HepG2 (cell line): ENCODE measurements around the gene CATSPERE. TPM values are rescaled to one million over a fixed set of nuclear protein-coding genes. Genes with fewer than 3 reads are reported as not detected.

ENCODE experiments used
- ATAC-seq: fragments of 200-7000 bp; cut with Tn5 transposase; 3 replicates; pipeline ENCODE4 v1.9.1; 2020; ENCODE audit warnings: mild to moderate bottlenecking, moderate library complexity
- BruUV-seq: library from RNA; stranded (reverse); fragments of 400-500 nt; replicated peaks from 2 replicates; lab custom pipeline; 2021; lab: Mats Ljungman, UMichigan
- CTCF ChIA-PET: fragments of 300-600 bp; formaldehyde crosslinking; extraction: SDS; loops from one replicate; lab custom pipeline; 2021; ENCODE audit warnings: low total read pairs, inconsistent platforms, low intra/inter-chr PET ratio; lab: Yijun Ruan, JAX
- POLR2A ChIA-PET: fragments of 350-600 bp; sonication (Branson Sonifier 250); formaldehyde crosslinking; loops from one replicate; lab custom pipeline; 2020; ENCODE audit warnings: antibody characterized with exemption, inconsistent platforms; lab: Yijun Ruan, JAX
- DNase-seq: peaks from one replicate; pipeline ENCODE4 v3.0.0-alpha.2; 2015; ENCODE audit warnings: low spot score
- FAIRE-seq: peaks from 3 replicates; lab custom pipeline; 2011; peaks lifted over from hg19 to GRCh38; lab: Jason Lieb, UNC
- H2AFZ ChIP-seq: one replicate; pipeline ENCODE4 v1.6.1; 2011; ENCODE audit warnings: low read length, inconsistent platforms
- H3K27ac ChIP-seq: fragments of 300-600 bp; 3 replicates; pipeline ENCODE4 v1.8.0; 2011; ENCODE audit warnings: mixed run types, mild to moderate bottlenecking, mixed read lengths, low read length, inconsistent platforms; ENCODE audit not compliant: insufficient read depth; ENCODE audit errors: extremely low read length
- H3K27me3 ChIP-seq, 2 experiments: fragments of 200-600 bp in 1 of 2; 2 replicates in 1 of 2; 3 replicates in 1 of 2; pipeline versions ENCODE4 v1.6.0 to v1.8.0; 2011; ENCODE audit warnings: low read length in 2 of 2, mild to moderate bottlenecking in 2 of 2, moderate library complexity in 2 of 2, inconsistent platforms in 1 of 2; ENCODE audit not compliant: insufficient read depth in 2 of 2, control insufficient read depth in 1 of 2
- H3K36me3 ChIP-seq, 2 experiments: fragments of 200-600 bp in 1 of 2; replicated peaks in 1 of 2; 2 replicates in 1 of 2; 3 replicates in 1 of 2; pipeline versions ENCODE4 v1.5.1 to v1.8.0; 2011; ENCODE audit warnings: low read length in 2 of 2, inconsistent platforms in 1 of 2; ENCODE audit not compliant: insufficient read depth in 2 of 2, control insufficient read depth in 1 of 2
- H3K4me1 ChIP-seq: 2 replicates; pipeline ENCODE4 v1.5.1; 2012; ENCODE audit warnings: low read length, inconsistent platforms; ENCODE audit not compliant: insufficient read depth
- H3K4me2 ChIP-seq: 2 replicates; pipeline ENCODE4 v1.6.0; 2011; ENCODE audit warnings: low read depth, low read length, inconsistent platforms
- H3K4me3 ChIP-seq, 3 experiments: fragments of 200-600 bp in 1 of 3; sonication (generic), shearing (Covaris generic) in 1 of 3; replicated peaks in 1 of 3; 2 replicates each; pipeline ENCODE4 v1.5.1; 2011 to 2016; ENCODE audit warnings: low read length in 3 of 3, inconsistent platforms in 2 of 3, low read depth in 2 of 3, mild to moderate bottlenecking in 2 of 3, control low read depth in 1 of 3, mixed read lengths in 1 of 3; ENCODE audit not compliant: insufficient read depth in 1 of 3
- H3K79me2 ChIP-seq: one replicate; pipeline ENCODE4 v1.6.1; 2011; ENCODE audit warnings: low read length, inconsistent platforms; ENCODE audit not compliant: insufficient read depth
- H3K9ac ChIP-seq: 2 replicates; pipeline ENCODE4 v1.6.0; 2011; ENCODE audit warnings: mild to moderate bottlenecking, low read depth, low read length, inconsistent platforms; ENCODE audit not compliant: insufficient read depth
- H3K9me3 ChIP-seq: 2 replicates; pipeline ENCODE4 v1.5.1; 2012; ENCODE audit warnings: mild to moderate bottlenecking, low read length
- H4K20me1 ChIP-seq: 2 replicates; pipeline ENCODE4 v1.6.0; 2011; ENCODE audit warnings: inconsistent platforms, mild to moderate bottlenecking, low read length, moderate library complexity; ENCODE audit not compliant: insufficient read depth
- CEBPB ChIP-seq: IDR thresholded peaks from 2 replicates; pipeline ENCODE4 v1.6.1; 2011; ENCODE audit warnings: low read depth, low read length, improper control_type of control experiment, borderline replicate concordance
- GPBP1L1 ChIP-seq: sonication (generic); formaldehyde crosslinking; IDR thresholded peaks from 2 replicates; pipeline ENCODE4 v1.5.0; 2020; ENCODE audit warnings: mild to moderate bottlenecking, missing genetic modification reagents
- POGZ ChIP-seq: sonication (generic); formaldehyde crosslinking; IDR thresholded peaks from 2 replicates; pipeline ENCODE4 v1.4.0; 2020; ENCODE audit warnings: mild to moderate bottlenecking, missing genetic modification reagents
- RFX3 ChIP-seq: IDR thresholded peaks from 2 replicates; pipeline ENCODE4 v1.6.1; 2016; ENCODE audit warnings: missing biosample characterization, missing genetic modification reagents
- XRCC5 ChIP-seq: fragments of 200-400 bp; formaldehyde crosslinking; optimal IDR thresholded peaks from 2 replicates; pipeline ENCODE3; 2017; ENCODE audit warnings: mild to moderate bottlenecking, low read length
- YY1 ChIP-seq: IDR thresholded peaks from 2 replicates; pipeline ENCODE4 v1.6.1; 2011; ENCODE audit warnings: low read length, low read depth, moderate library complexity, mild to moderate bottlenecking; ENCODE audit not compliant: insufficient read depth, insufficient replicate concordance
- ZFP1 ChIP-seq: IDR thresholded peaks from 2 replicates; pipeline ENCODE4 v1.6.1; 2016
- ZNF333 ChIP-seq: sonication (generic); formaldehyde crosslinking; IDR thresholded peaks from 2 replicates; pipeline ENCODE4 v1.4.0; 2020; ENCODE audit warnings: mild to moderate bottlenecking, missing genetic modification reagents, borderline replicate concordance
- ZNF564 ChIP-seq: sonication (generic); formaldehyde crosslinking; IDR thresholded peaks from 2 replicates; pipeline ENCODE4 v1.8.1; 2023; ENCODE audit warnings: mild to moderate bottlenecking, missing genetic modification reagents
- ZNF670 ChIP-seq: sonication (generic); formaldehyde crosslinking; IDR thresholded peaks from 2 replicates; pipeline ENCODE4 v1.8.0; 2022; ENCODE audit warnings: mild to moderate bottlenecking, missing genetic modification reagents, borderline replicate concordance
- WGBS: methylation state at CpG from one replicate; pipeline ENCODE4 v1.1.6; 2017; ENCODE audit warnings: low lambda C conversion rate; 5-methylcytosine and 5-hydroxymethylcytosine counted together
- in situ Hi-C: cut with HindIII; loops from 2 replicates; pipeline ENCODE4 v1.10.0; 2017; ENCODE audit warnings: low pct_unique_long_range_greater_than_20kb; ENCODE audit not compliant: extremely low pct_ligation_motif_present
- intact Hi-C: fragments of 100-400 bp; cut with micrococcal nuclease; formaldehyde crosslinking; loops from one replicate; pipeline ENCODE4 v1.10.0; 2022; ENCODE audit not compliant: unreplicated experiment
- polyA plus RNA-seq, 8 experiments: library from polyadenylated mRNA; depleted of rRNA in 3 of 8; stranded (reverse) in 7 of 8; unstranded in 1 of 8; fragments of >200 nt; fragmentation: Illumina TruSeq in 4 of 8; extraction: Trizol in 4 of 8; gene quantifications; 2 replicates each; pipeline versions ENCODE4 v1.2.1 to v1.2.3, GENCODE V29; 2011 to 2016; ENCODE audit warnings: low read depth in 4 of 8, missing spikeins in 1 of 8, mixed read lengths in 1 of 8; ENCODE audit not compliant: insufficient read depth in 1 of 8
- total RNA-seq, 5 experiments: library from RNA; depleted of rRNA; stranded (reverse); fragments of >200 nt; fragmentation: Illumina TruSeq; extraction: Trizol; gene quantifications; 2 replicates each; pipeline ENCODE4 v1.2.3, GENCODE V29; 2016; ENCODE audit warnings: low read depth in 1 of 5
- TF ChIP-seq, protein P1 (sequence below): sonication (generic); formaldehyde crosslinking; IDR thresholded peaks from 2 replicates; pipeline ENCODE4 v1.5.0; 2020; ENCODE audit warnings: missing genetic modification reagents, mild to moderate bottlenecking, borderline replicate concordance

CATSPERE gene
- total and polyA plus RNA-seq, 2 of the 13 experiments (the other 11 are each of a cell fraction or from before 2014, with no cell fraction given), result 0.34 to 0.51 TPM

GRCh38 chr1:244674446-244674845 lies 213.4 kb downstream of the CATSPERE start:
- no peaks in the 10 kb centered on the region for H4K20me1 ChIP-seq
- FAIRE-seq (no peak), ATAC-seq (no peak), DNase-seq (no peak)
- H3K79me2 ChIP-seq, result peaks cover 30% of the 10 kb centered on the region
- H3K4me1 ChIP-seq, result no peaks in the 10 kb centered on the region
- CTCF ChIA-PET, result no interaction called here
- H3K36me3 ChIP-seq, result peaks cover 4 to 11% of the 10 kb centered on the region in 2 experiments; a peak in 2 of 5 replicates
- no peak overlapping the region for H3K9ac ChIP-seq
- no peaks in the 10 kb centered on the region for H3K27me3 ChIP-seq
- intact Hi-C loops, result no loop called here
- no peak overlapping the region for H3K4me3 ChIP-seq
- in situ Hi-C loops, result no loop called here
- H2AFZ ChIP-seq, result no peak overlapping the region
- no peak overlapping the region for H3K4me2 ChIP-seq
- WGBS, result 74% methylated on average over 4 of the region's 4 CpGs
- H3K9me3 ChIP-seq, result no peaks in the 10 kb centered on the region
- no peak for TF ChIP-seq GPBP1L1 (CRISPR knock-in tag)
- no peak for TF ChIP-seq POGZ (CRISPR knock-in tag)
- TF ChIP-seq, all 625 proteins: peak for 0
- BruUV-seq, result no TSS peak
- POLR2A ChIA-PET, result no interaction called here
- H3K27ac ChIP-seq, result no peak overlapping the region

DNA sequence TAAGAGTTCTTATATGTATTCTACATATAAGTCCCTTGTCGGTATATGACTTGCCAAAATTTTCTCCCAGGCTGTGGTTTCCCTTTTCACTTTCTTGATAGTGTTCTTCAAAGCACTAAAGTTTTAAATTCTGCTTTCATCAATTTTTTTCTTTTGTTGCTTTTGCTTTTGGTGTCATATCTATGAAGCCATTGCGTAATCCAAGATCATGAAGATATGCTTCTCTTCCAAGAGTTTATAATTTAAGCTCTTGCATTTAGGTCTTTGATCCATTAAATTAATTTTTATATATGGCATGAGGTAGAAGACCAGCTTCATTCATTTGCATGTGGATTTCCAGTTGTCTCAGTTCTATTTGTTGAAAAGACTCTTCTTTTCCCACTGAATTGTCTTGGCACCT lies 214.1 kb downstream of the CATSPERE start:
- Histone ChIP-seq H4K20me1 (no peaks in the 10 kb centered on the region), H3K79me2 (peaks cover 32% of the 10 kb centered on the region), H2AFZ (no peak overlapping the region), H3K27ac (no peak overlapping the region), H3K27me3 (no peaks in the 10 kb centered on the region), H3K9me3 (no peaks in the 10 kb centered on the region), H3K9ac (no peak overlapping the region), H3K4me3 (no peak overlapping the region), H3K36me3 (peaks cover 2 to 11% of the 10 kb centered on the region in 2 experiments; a peak in 2 of 5 replicates), H3K4me2 (no peak overlapping the region), H3K4me1 (no peaks in the 10 kb centered on the region)
- ATAC-seq, result no peak
- intact Hi-C loops, result no loop called here
- no TSS peak for BruUV-seq
- 97% methylated on average over 2 of the region's 2 CpGs for WGBS
- in situ Hi-C loops, result no loop called here
- POLR2A ChIA-PET, result interaction anchor here (0.8 kb wide), 1 partner anchor 10 kb away, joined by 3 read pairs; no protein-coding TSS in a partner anchor
- no peak for FAIRE-seq
- no peak for DNase-seq
- CTCF ChIA-PET, result no interaction called here
- TF ChIP-seq XRCC5 (no peak), CEBPB (peak; percentile 85), RFX3 (CRISPR knock-in tag) (no peak), ZNF670 (CRISPR knock-in tag) (no peak), ZNF564 (no peak), ZFP1 (CRISPR knock-in tag) (no peak), ZNF333 (CRISPR knock-in tag) (no peak), YY1 (no peak)
- TF ChIP-seq, protein P1, sequence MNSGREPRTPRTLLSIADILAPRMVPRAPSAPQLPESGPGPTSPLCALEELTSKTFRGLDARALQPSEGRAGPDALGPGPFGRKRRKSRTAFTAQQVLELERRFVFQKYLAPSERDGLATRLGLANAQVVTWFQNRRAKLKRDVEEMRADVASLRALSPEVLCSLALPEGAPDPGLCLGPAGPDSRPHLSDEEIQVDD (CRISPR knock-in tag), result no peak
